ENCODE data around the gene CDK5RAP3.

DNA sequence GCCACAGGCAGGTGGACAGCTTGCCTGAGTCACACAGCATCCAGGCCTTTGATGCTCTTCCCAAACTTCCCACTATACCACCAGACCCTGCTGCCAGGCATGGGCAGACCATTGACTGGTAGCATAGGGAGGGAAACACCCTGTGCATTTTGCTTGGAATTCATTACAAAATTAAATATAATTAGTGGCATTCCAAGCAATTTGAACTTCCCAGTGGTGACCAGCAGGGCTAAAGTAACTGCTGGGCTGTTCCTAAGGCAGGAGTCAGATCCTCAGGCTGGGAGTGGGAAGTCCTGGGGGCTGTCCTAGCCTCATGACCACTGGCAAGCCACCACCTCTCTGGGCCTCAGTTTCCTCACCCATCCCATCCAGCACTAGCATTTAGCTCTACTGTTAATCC is 17.0 kb upstream of the CDK5RAP3 start:
- TF ChIP-seq POLR2A (IDR thresholded peaks at IDR 0.05; ENCODE audit: low read depth, low read length): no peak
- no peak for TF ChIP-seq POLR2AphosphoS5 (IDR thresholded peaks at IDR 0.05; ENCODE audit: low read depth, low read length)
